ENCODE data around the gene POLR3GL. TPM values are rescaled to one million over a fixed set of nuclear protein-coding genes. Genes with fewer than 3 reads are reported as not detected.

POLR3GL gene
- total RNA-seq, 1 donor from 2014 or later = 14.2 TPM

- no peak for DNase-seq (ENCODE audit: low spot score)
- no peak for ATAC-seq
Observed at GRCh38 chr1:145947551-145947950, 16.9 kb upstream of the POLR3GL start.

- DNase-seq (ENCODE audit: low spot score) = no peak
- ATAC-seq = no peak
Observed at GRCh38 chr1:145949219-145949618, 15.3 kb upstream of the POLR3GL start.

DNA sequence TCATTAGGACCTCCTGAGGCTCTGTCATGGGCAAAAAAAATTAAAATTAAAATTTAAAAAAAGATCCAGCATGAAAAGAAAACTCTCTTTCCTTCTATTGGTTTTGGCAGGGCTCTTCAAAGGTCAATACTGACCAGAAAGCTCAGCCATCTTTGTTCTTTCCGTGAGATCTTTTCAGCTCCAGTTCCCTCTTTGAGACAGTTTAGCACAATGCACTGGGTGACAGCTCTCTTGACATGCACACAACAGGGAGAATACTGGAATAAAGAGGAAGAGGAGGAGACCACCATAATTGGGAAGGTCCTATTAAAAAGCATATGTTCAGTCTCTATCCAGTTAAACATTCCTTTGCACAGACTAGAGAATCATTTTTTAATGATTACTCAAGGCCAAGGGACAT is 13.0 kb upstream of the POLR3GL start:
- ATAC-seq = no peak
- no peak for DNase-seq (ENCODE audit: low spot score)

DNA sequence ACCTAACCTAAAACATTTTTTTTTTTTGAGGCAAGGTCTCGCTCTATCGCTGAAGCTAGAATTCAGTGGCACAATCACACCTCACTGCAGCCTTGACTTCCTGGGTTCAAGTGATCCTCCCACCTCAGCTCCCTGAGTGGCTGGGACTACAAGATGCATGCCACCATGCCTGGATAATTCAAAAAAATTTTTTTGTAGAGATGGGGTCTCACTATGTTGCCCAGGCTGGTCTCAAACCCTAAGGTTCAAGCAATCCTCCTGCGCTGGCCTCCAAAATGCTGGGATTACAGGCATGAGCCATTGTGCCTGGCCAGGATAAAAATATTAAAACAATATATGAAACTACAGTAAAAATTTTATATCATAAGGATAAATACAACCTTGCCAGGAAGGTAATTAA is 11.6 kb upstream of the POLR3GL start:
- DNase-seq (ENCODE audit: low spot score) = no peak
- no peak for ATAC-seq

- DNase-seq (ENCODE audit: low spot score) (no peak), ATAC-seq (no peak)
Observed at GRCh38 chr1:145953861-145954260, 10.6 kb upstream of the POLR3GL start.

DNA sequence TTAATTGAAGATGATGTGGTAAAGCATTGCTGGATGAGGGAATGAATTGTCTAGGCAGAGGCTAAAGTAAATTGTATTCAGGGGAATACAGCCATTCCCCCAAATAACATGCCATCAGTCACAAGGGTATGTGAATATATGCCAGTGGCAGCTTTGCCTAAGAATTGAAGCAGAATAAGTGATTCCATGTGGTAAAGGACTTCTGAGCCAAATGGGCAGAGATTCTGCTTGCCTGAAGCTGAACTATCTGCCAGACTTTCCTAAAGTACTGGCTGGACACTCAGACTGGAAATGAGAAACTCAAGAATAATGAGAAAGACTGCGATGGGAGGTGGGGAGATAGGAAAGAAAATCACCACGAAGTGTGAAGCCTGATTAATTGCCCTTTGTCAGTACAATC is 9.1 kb upstream of the POLR3GL start:
- no peak for DNase-seq (ENCODE audit: low spot score)
- no peak for ATAC-seq

GRCh38 chr1:145956361-145956760 is 8.1 kb upstream of the POLR3GL start:
- DNase-seq (ENCODE audit: low spot score) = no peak
- ATAC-seq = no peak

DNA sequence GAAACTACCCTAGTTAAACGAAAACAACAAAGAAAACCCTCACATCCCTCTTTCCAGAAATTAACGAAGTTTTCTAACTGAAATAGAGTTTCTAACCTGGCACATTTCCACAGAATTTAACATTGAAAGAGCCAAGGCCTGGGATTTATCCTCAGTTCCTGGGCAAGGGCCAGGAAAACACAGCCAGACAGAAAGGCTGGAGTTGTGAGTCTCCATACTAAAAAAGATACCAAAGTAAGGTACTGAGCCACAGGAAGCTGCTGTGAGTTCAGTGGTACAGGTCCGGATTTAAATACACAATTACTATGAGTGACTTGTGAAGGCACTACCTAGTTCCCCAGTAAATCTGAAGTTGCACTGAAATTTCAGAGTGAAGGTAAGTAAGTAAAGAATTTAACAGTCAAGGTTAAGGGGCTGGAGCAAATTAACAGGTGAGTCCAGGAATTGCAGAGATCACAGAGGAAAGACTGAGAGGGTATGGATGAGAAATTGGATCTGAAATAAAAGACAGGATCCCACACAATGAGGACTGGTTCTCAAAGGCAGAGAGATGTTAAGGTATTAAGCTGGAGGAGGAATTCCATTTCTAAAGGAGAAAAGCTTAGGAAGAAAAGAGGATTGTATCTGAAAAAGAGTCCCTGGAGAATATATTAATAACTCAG is 7.6 kb upstream of the POLR3GL start:
- ATAC-seq (no peak), DNase-seq (ENCODE audit: low spot score) (peak; percentile 63)

- ATAC-seq (peak; percentile 84), DNase-seq (ENCODE audit: low spot score) (peak; percentile 98)
Observed at GRCh38 chr1:145957443-145958319, 6.8 kb upstream of the POLR3GL start, which contains the start of gene LIX1L. TSS of gene LIX1L (minus strand) at chr1:145958017. CDS start at chr1:145957927, 90 bp downstream.

- no peak for DNase-seq (ENCODE audit: low spot score)
- no peak for ATAC-seq
Observed at GRCh38 chr1:145958734-145959133, 5.8 kb upstream of the POLR3GL start.

DNA sequence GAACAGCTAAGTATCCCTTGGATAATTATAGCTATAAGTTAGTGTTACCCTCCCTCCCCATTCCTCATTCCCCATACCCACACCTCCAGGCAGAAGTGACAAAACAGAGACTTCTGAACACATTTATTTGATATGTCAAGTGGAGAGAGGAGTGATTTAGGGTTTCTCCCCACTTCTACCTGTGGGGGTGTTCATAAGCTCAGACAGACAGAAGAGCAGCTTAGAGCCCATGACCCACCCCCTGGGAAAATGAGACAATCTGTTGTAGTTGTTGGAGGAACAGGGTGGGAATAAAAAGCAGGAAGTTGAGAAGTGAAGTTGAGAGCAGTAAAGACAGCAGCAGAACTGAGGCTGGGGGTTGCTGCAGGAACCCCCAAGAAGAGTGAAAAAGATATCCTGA is 5.2 kb upstream of the POLR3GL start:
- DNase-seq (ENCODE audit: low spot score) (peak; percentile 11), ATAC-seq (no peak)

- ATAC-seq (no peak), DNase-seq (ENCODE audit: low spot score) (no peak)
Observed at GRCh38 chr1:145959957-145960467, 4.5 kb upstream of the POLR3GL start.

- ATAC-seq (peak; percentile 66), DNase-seq (ENCODE audit: low spot score) (peak; percentile 87)
Observed at GRCh38 chr1:145960468-145961108, 3.9 kb upstream of the POLR3GL start.

DNA sequence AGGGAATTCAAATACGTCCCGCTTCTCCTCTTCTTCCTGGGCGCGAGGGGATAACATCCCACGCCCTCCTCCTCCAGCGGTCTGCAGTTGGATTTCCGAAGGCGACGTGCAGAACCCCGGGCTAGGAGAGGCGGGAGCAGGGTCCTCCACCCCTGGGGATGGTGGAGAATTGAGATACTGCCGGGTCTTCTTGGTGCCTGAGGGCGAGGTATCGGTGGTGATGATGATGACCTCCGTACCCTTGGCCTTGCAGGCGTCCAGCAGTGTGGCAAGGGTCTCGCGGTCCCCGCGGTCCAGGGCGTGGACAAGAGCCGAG is 3.4 kb upstream of the POLR3GL start:
- no peak for DNase-seq (ENCODE audit: low spot score)

GRCh38 chr1:145961425-145962156 is 2.9 kb upstream of the POLR3GL start:
- DNase-seq (ENCODE audit: low spot score) = peak; percentile 52

More for the DNA sequence above, 3.4 kb upstream of the POLR3GL start:
- ATAC-seq = no peak

DNA sequence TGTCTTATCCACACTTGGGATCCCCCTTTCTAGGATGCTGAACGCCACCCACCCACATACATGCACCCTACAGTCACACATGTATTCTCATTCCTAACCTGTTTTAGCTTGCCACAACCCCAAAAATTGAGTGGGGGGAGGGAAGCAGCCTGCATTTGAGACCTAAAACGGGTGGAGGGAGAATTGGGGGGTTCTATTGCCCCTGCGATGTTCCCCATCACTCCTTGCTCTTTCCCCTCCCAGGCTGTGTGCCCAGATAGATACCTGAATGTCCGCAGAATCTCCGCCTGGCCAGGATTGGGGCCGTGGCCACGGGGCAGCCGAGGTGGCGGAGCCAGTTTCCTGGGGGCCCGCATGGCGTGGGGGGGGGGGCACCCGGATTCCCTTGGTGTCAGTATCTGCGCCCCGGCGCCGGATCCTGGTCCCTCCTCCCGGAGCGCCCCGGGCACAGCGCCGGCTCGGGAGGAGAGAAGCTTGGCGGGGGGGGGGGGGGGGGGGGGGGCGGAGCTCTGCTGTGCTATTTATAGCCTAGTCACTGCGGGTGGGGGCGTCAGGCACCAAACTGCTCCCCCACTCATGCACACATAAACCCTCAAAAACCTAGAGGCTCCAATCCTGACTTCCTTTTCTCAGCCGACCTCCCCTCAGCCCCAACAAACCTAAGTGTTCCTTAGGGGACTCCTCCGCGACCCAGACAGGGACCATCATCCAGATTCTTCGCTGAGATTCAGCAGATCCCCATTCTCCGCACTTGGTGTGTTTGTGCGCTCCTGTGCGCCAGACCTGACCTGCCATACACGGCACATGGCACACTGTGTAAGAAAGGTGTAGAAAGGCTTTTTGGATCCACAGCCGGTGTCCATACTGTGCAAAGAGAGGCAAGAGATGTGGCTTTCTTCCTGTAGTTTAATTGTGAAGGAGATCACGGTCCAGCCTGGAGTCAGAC is 2.1 kb upstream of the POLR3GL start:
- DNase-seq (ENCODE audit: low spot score) (peak; percentile 53), ATAC-seq (no peak)

More at GRCh38 chr1:145961425-145962156, 2.9 kb upstream of the POLR3GL start:
- no peak for ATAC-seq

DNA sequence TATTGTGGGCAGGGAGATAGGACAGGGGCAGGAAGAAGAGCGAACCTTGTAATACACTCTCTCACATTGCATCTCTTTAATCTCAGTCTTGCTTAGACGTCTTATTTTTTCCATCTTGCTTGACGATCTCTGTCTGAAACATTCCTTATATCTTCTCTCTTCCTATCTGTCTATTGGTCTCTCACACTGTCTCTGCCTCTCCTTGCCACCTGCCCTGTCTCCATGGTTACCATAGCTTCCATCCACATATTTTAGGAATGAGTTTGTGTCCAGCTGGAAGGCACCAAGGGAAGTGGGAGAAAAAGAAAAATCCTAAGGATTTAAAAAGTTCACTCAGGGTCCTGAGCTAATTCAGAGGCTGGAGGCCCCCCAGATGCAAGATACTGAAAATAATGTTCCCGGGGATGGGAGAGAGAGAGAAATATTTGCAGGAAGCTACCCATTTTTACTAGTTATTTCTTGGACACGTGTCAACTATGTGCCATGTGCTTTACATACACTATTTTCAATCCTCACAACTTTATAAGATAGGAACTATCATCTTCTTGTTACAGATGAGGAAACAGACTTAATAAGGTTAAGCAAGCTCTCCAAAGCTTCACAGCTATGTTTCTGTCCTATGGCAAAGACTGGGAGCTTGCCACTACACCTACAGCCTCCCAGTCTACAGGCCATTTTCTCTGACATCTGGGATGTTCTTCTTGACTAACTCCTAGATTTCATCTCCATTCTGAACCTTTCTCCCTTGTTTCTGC is 1.0 kb upstream of the POLR3GL start:
- ATAC-seq = no peak
- peak; percentile 32 for DNase-seq (ENCODE audit: low spot score)

DNA sequence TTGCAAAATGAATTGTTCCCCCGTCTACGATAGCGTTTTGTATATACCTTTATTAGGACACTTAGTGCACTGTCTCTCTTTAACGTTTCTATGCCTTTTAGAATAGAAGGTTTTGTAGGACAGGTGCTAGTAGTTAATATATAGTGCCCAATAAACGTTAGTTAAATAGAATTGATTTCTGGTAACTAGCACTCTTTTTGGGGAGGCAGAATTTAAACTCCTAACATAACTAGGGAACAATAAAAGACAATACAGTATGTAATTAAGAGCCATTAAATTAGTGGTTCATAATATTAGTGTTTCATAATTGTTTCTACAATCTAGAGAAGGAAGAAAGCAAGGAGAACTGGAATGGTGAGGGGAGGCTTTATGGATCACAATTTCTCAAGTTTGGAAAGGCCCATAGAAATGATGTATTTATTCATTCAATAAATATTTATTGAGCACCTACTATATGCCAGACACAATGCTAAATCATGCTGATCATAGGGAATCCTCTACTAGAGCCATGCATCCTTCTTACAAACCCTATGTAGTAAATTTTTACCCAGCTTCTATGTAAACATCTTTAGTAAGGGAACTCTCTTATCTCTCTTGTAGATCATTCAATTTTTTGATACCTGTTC is 742 bp downstream of the POLR3GL start:
- DNase-seq (ENCODE audit: low spot score) (no peak), ATAC-seq (no peak)

GRCh38 chr1:145967288-145967687 is 2.8 kb downstream of the POLR3GL start:
- ATAC-seq = no peak
- peak; percentile 14 for DNase-seq (ENCODE audit: low spot score)

Data from left lobe of liver (tissue), 2 donors.